ENCODE measurements around the gene PCDHGA1. TPM values are rescaled to one million over a fixed set of nuclear protein-coding genes. Genes with fewer than 3 reads are reported as not detected.

PCDHGA1 gene
- total and polyA plus RNA-seq, 7 donors = 0.27 to 2.1 (median 0.59) TPM

DNA sequence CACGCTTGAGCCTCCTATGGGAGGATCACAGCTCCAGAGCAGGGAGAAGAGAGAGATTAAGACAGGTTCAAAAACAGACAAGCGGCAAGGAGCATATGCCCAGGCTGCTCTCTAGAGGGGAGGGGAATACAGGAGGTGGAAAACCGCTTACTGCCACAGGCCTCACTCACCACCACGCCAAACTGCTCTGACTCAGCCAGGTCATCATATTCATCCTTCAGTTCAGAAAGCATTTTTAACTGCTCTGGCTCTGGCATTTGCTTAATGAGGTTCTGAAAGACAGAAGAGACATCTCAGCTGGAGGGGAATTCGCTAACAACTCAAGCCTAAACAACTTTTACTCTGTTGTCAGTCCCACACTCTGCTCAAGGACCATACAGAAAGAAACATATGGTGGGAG is 198.7 kb downstream of the PCDHGA1 start:
- WGBS, 3 donors = 52 to 75% (median 61%) methylated on average over 5 of the region's 5 CpGs
- DNase-seq (peak; percentile 58 to 59), ATAC-seq (peak; percentile 62 to 82 (median 72))
- Histone ChIP-seq H3K9me3 (no peaks in the 10 kb centered on the region), H3K4me3 (no peak overlapping the region), H3K27ac (peak overlapping the region; percentile 77), H3K27me3 (ENCODE audit: insufficient read depth in 3 of 3, low read length in 2 of 3) (no peaks in the 10 kb centered on the region), H3K36me3 (ENCODE audit: insufficient read depth in 1 of 2, low read depth in 1 of 2) (peaks cover 5 to 84% of the 10 kb centered on the region in 2 donors), H3K4me1 (peaks cover 24% of the 10 kb centered on the region)
- TF ChIP-seq, protein P1, sequence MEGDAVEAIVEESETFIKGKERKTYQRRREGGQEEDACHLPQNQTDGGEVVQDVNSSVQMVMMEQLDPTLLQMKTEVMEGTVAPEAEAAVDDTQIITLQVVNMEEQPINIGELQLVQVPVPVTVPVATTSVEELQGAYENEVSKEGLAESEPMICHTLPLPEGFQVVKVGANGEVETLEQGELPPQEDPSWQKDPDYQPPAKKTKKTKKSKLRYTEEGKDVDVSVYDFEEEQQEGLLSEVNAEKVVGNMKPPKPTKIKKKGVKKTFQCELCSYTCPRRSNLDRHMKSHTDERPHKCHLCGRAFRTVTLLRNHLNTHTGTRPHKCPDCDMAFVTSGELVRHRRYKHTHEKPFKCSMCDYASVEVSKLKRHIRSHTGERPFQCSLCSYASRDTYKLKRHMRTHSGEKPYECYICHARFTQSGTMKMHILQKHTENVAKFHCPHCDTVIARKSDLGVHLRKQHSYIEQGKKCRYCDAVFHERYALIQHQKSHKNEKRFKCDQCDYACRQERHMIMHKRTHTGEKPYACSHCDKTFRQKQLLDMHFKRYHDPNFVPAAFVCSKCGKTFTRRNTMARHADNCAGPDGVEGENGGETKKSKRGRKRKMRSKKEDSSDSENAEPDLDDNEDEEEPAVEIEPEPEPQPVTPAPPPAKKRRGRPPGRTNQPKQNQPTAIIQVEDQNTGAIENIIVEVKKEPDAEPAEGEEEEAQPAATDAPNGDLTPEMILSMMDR (IDR thresholded peaks at IDR 0.05) = no peak
- intact Hi-C loops (cut with DNase I) = no loop called here

DNA sequence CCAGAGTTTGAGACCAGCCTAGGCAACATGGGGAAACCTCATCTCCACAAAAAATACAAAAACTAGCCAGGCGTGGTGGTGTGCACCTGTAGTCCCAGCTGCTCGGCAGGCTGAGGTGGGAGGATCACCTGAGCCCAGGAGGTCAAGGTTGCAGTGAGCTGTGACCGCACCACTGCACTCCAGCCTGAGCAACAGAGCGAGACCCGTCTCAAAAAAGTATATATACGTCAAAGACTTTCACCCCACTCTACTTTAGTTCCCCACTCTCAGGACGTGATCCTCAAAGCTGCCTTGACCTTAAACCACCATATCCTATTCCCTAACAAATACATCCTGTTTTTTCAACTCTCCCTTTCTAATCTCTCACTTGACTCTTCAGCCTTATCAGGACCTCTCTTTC is 199.6 kb downstream of the PCDHGA1 start:
- TF ChIP-seq, protein P1 (IDR thresholded peaks at IDR 0.05) = no peak
- Histone ChIP-seq H3K36me3 (ENCODE audit: insufficient read depth in 1 of 2, low read depth in 1 of 2) (peaks cover 8 to 89% of the 10 kb centered on the region in 2 donors), H3K4me3 (no peak overlapping the region), H3K27me3 (ENCODE audit: insufficient read depth in 3 of 3, low read length in 2 of 3) (no peaks in the 10 kb centered on the region), H3K4me1 (peaks cover 17% of the 10 kb centered on the region), H3K9me3 (no peaks in the 10 kb centered on the region), H3K27ac (peak overlapping the region; percentile 77)
- no peak for DNase-seq
- no peak for ATAC-seq
- 93 to 95% (median 94%) methylated on average over 7 of the region's 7 CpGs for WGBS, 3 donors
- intact Hi-C loops (cut with DNase I) = no loop called here

DNA sequence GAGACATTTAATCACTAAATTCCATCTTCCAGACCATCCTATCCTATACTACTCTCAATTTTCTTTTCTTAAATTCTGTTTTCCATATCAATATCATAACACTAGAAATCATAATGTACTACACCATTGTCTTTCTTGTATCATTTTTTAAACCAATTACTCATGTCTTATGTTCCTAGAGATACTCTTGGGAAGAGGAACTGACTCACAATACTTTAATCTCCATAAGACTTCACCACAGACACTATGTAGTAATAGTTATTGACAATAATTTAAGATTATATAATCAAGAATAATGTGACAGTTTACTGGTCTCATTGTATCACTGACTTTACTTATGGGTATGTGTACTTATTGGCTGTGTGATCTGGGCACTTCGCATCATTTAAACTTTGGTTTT is 202.4 kb downstream of the PCDHGA1 start:
- TF ChIP-seq, protein P1 (IDR thresholded peaks at IDR 0.05) = no peak
- Histone ChIP-seq H3K9me3 (no peaks in the 10 kb centered on the region), H3K36me3 (ENCODE audit: insufficient read depth in 1 of 2, low read depth in 1 of 2) (peaks cover 3 to 69% of the 10 kb centered on the region in 2 donors), H3K4me3 (no peak overlapping the region), H3K4me1 (peaks cover 13% of the 10 kb centered on the region), H3K27ac (no peak overlapping the region), H3K27me3 (ENCODE audit: insufficient read depth in 3 of 3, low read length in 2 of 3) (no peaks in the 10 kb centered on the region)
- ATAC-seq (no peak), DNase-seq (no peak)
- 98 to 100% (median 99%) methylated on average over 1 of the region's 1 CpG for WGBS, 3 donors
- intact Hi-C loops (cut with DNase I) = no loop called here

DNA sequence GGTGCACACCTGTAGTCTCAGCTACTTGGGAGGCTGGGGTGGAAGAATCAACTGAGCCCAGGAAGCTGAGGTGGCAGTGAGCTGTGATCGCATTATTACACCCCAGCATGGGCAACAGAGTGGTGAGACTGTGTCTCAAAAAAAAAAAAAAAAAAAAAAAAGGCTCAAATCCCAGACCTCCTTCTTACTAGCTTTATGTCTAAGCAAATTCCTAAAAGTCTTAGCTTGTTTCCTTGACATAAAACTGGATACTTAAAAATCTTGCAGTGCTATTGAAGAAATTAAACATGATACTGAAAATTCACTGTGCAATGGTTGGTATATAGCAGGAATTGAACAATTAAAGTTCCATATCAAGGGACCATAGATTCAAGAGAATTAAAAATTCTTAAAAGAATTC is 203.6 kb downstream of the PCDHGA1 start:
- intact Hi-C loops (cut with DNase I) = no loop called here
- Histone ChIP-seq H3K4me3 (no peak overlapping the region), H3K27ac (no peak overlapping the region), H3K4me1 (peaks cover 7% of the 10 kb centered on the region), H3K27me3 (ENCODE audit: insufficient read depth in 3 of 3, low read length in 2 of 3) (no peaks in the 10 kb centered on the region), H3K9me3 (no peaks in the 10 kb centered on the region), H3K36me3 (ENCODE audit: insufficient read depth in 1 of 2, low read depth in 1 of 2) (peaks cover 3 to 62% of the 10 kb centered on the region in 2 donors)
- DNase-seq (no peak), ATAC-seq (no peak)
- TF ChIP-seq, protein P1 (IDR thresholded peaks at IDR 0.05) = no peak
- whole genome bisulfite sequencing, 3 donors = 100% methylated on average over 1 of the region's 1 CpG

DNA sequence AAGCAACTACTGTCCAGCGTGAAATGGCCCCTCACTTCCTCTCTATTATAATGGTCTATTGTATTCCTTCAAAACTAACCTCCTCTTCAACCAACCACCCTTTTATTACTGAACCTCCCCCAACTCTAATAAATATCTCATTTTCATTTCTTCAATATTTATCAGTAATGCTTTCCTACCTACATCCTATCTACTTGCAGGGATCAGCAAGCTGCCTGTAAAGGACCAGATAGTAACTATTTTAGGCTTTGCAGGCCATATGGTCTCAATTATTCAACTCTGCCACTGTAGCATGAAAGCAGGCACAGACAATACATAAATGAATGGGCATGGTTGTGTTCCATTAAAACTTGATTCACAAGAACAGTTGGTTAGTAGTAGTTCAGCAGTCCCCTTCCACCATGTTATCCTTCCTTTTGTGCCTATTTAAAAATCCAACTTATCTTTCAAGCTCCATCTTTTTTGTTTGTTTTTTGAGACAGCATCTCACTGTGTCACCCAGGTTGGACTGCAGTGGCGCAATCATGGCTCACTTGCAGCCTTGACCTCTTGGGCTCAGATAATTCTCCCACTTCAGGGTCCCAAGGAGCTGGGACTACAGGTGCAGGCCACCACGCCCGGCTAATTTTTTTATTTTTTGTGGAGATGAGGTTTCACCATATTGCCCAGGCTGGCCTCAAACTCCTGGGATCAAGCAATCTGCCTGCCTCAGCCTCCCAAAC is 204.3 kb downstream of the PCDHGA1 start:
- peaks cover 3 to 61% of the 10 kb centered on the region in 2 donors for H3K36me3 ChIP-seq (ENCODE audit: insufficient read depth in 1 of 2, low read depth in 1 of 2)
- H3K27me3 ChIP-seq (ENCODE audit: insufficient read depth in 3 of 3, low read length in 2 of 3) = no peaks in the 10 kb centered on the region
- WGBS, 3 donors = 92 to 98% (median 93%) methylated on average over 4 of the region's 4 CpGs

More for the DNA sequence above, 204.3 kb downstream of the PCDHGA1 start:
- no peak for DNase-seq
- Histone ChIP-seq H3K4me1 (peaks cover under 1% of the 10 kb centered on the region), H3K9me3 (no peaks in the 10 kb centered on the region), H3K27ac (no peak overlapping the region), H3K4me3 (no peak overlapping the region)
- no peak for ATAC-seq
- intact Hi-C loops (cut with DNase I) = no loop called here
- TF ChIP-seq, protein P1 (IDR thresholded peaks at IDR 0.05) = no peak

Data from psoas muscle (tissue), 8 donors.